Activated CD8-positive, alpha-beta memory T cell treated with anti-CD3 and anti-CD28 coated beads for 24 hours (primary cell): Measurements from ENCODE around the gene CGB8.

Experiments used
- DNase-seq: peaks from one replicate; pipeline ENCODE4 v3.0.0-alpha.2; 2020

The CGB8 gene

GRCh38 chr19:49004133-49004532 is 44.8 kb downstream of the CGB8 start:
- DNase-seq, result no peak

- peak; percentile 84 for DNase-seq
Observed at GRCh38 chr19:48999481-49000325, 49.2 kb downstream of the CGB8 start.

GRCh38 chr19:48997972-48998371 is 50.9 kb downstream of the CGB8 start:
- no peak for DNase-seq
